Neural cell (in vitro differentiated cells): Measurements from ENCODE around the gene ATF7. TPM values are rescaled to one million over a fixed set of nuclear protein-coding genes. Genes with fewer than 3 reads are reported as not detected.

Experiments used
- H2AFZ ChIP-seq: fragments of 200-600, 300-800 bp; sonication (generic), shearing (Covaris generic); 2 replicates; pipeline ENCODE4 v1.6.0; 2014; ENCODE audit warnings: low read depth, mild to moderate bottlenecking, antibody characterized with exemption, low read length, moderate library complexity
- H3F3A ChIP-seq: fragments of 200-600 bp; shearing (Covaris generic); 2 replicates; pipeline ENCODE4 v1.6.1; 2016; ENCODE audit warnings: mild to moderate bottlenecking, moderate library complexity, mixed read lengths, antibody characterized with exemption, low read length; ENCODE audit not compliant: insufficient read depth, poor library complexity, severe bottlenecking
- H3K27ac ChIP-seq: fragments of 200-600, 300-800 bp; sonication (generic), shearing (Covaris generic); 2 replicates; pipeline ENCODE4 v1.5.1; 2014; ENCODE audit warnings: mild to moderate bottlenecking, low read length, moderate library complexity
- H3K27me3 ChIP-seq: fragments of 300-800, 200-600 bp; sonication (generic), shearing (Covaris generic); 2 replicates; pipeline ENCODE4 v1.6.0; 2014; ENCODE audit warnings: mild to moderate bottlenecking, low read depth, low read length, moderate library complexity; ENCODE audit not compliant: insufficient read depth
- H3K36me3 ChIP-seq: fragments of 300-800, 200-600 bp; sonication (generic), shearing (Covaris generic); 2 replicates; pipeline ENCODE4 v1.5.1; 2014; ENCODE audit warnings: mild to moderate bottlenecking, antibody characterized with exemption, low read length, moderate library complexity; ENCODE audit not compliant: insufficient read depth
- H3K4me2 ChIP-seq: fragments of 300-800, 200-600 bp; sonication (generic), shearing (Covaris generic); 2 replicates; pipeline ENCODE4 v1.6.0; 2014; ENCODE audit warnings: mild to moderate bottlenecking, low read length
- H3K4me3 ChIP-seq: fragments of 300-800, 200-600 bp; sonication (generic), shearing (Covaris generic); 2 replicates; pipeline ENCODE4 v1.5.1; 2014; ENCODE audit warnings: mild to moderate bottlenecking, low read length, moderate library complexity
- H3K79me2 ChIP-seq: fragments of 200-600 bp; shearing (Covaris generic); replicated peaks from 2 replicates; pipeline ENCODE4 v1.6.0; 2014; ENCODE audit warnings: mild to moderate bottlenecking, low read length, moderate library complexity; ENCODE audit not compliant: insufficient read depth
- H3K9ac ChIP-seq: fragments of 300-800, 200-600 bp; sonication (generic), shearing (Covaris generic); 2 replicates; pipeline ENCODE4 v1.6.1; 2016; ENCODE audit warnings: mild to moderate bottlenecking, low read length, mixed read lengths
- H3K9me2 ChIP-seq: fragments of 200-600 bp; shearing (Covaris generic); 2 replicates; pipeline ENCODE4 v1.6.1; 2016; ENCODE audit warnings: mild to moderate bottlenecking, low read length, mixed read lengths; ENCODE audit not compliant: insufficient read depth
- H3K9me3 ChIP-seq: fragments of 200-600, 300-800 bp; sonication (generic), shearing (Covaris generic); 2 replicates; pipeline ENCODE4 v1.6.1; 2016; ENCODE audit warnings: mild to moderate bottlenecking, mixed run types, low read length, moderate library complexity, mixed read lengths
- H4K20me1 ChIP-seq: fragments of 200-600 bp; shearing (Covaris generic); 2 replicates; pipeline ENCODE4 v1.6.1; 2016; ENCODE audit warnings: mild to moderate bottlenecking, mixed run types; ENCODE audit not compliant: insufficient read depth
- EP300 ChIP-seq: fragments of 450-650 bp; conservative IDR thresholded peaks from 2 replicates; pipeline ENCODE4 v1.6.1; 2014; ENCODE audit warnings: antibody characterized with exemption, mild to moderate bottlenecking, moderate library complexity; ENCODE audit not compliant: poor library complexity, severe bottlenecking
- EZH2 ChIP-seq: fragments of 200-600, 300-800 bp; shearing (Covaris generic), sonication (generic); IDR thresholded peaks from 2 replicates; pipeline ENCODE4 v1.6.1; 2014; ENCODE audit warnings: antibody characterized with exemption, low read length, borderline replicate concordance, mild to moderate bottlenecking; ENCODE audit not compliant: insufficient read depth, poor library complexity, severe bottlenecking
- MXI1 ChIP-seq: fragments of 450-650 bp; conservative IDR thresholded peaks from 2 replicates; pipeline ENCODE4 v1.6.1; 2014; ENCODE audit warnings: antibody characterized with exemption, mild to moderate bottlenecking; ENCODE audit not compliant: poor library complexity, severe bottlenecking
- POLR2AphosphoS5 ChIP-seq: IDR thresholded peaks from 2 replicates; pipeline ENCODE4 v1.6.1; 2012
- RAD21 ChIP-seq: fragments of 450-650 bp; conservative IDR thresholded peaks from 2 replicates; pipeline ENCODE4 v1.6.1; 2014; ENCODE audit warnings: antibody characterized with exemption, mild to moderate bottlenecking, moderate library complexity
- SMC3 ChIP-seq: fragments of 450-650 bp; conservative IDR thresholded peaks from 2 replicates; pipeline ENCODE4 v1.6.1; 2014; ENCODE audit warnings: antibody characterized with exemption, mild to moderate bottlenecking, moderate library complexity; ENCODE audit not compliant: poor library complexity
- TAF1 ChIP-seq: IDR thresholded peaks from 2 replicates; pipeline ENCODE4 v1.6.1; 2012; ENCODE audit warnings: low read depth
- polyA plus RNA-seq: library from polyadenylated mRNA; depleted of rRNA; stranded (reverse); fragments of >200 nt; gene quantifications from 2 replicates; pipeline ENCODE4 v1.2.3, GENCODE V29; 2014
- TF ChIP-seq, protein P1 (sequence below): IDR thresholded peaks from 2 replicates; pipeline ENCODE4 v1.6.1; 2012; ENCODE audit warnings: borderline replicate concordance
- TF ChIP-seq, protein P2 (sequence below): fragments of 450-650 bp; IDR thresholded peaks from 2 replicates; pipeline ENCODE4 v1.5.1; 2014; ENCODE audit warnings: antibody characterized with exemption, mild to moderate bottlenecking, moderate library complexity; ENCODE audit not compliant: poor library complexity, severe bottlenecking

The ATF7 gene
- polyA plus RNA-seq, 1 donor from 2014 or later = 6.3 TPM

DNA sequence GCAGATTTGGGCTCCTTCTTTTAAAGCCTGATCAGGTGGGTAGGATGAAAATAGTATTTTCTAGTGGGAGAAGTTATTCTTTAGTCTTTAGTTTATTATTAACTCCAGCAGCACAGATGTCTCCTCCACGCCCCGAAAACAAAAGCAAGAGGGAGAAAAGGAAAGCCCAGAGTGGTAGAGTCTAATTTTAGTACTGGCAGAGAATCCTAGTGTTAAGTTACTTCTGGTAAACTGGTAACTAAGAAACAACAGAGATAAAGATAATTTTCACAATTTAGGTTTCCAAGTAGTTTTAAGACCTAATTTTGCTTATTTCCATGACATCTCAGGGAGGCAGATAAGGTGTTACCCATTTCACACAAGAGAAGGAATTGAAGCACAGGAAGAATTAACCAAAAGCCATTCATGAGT, 33.4 kb upstream of the ATF7 start:
- no peaks in the 10 kb centered on the region for H3K9me3 ChIP-seq
- H3K4me3 ChIP-seq = no peak overlapping the region
- no peaks in the 10 kb centered on the region for H4K20me1 ChIP-seq
- no peaks in the 10 kb centered on the region for H3K36me3 ChIP-seq
- H3K79me2 ChIP-seq = no peaks in the 10 kb centered on the region
- no peak overlapping the region for H2AFZ ChIP-seq
- peak overlapping the region; percentile 67 for H3K27ac ChIP-seq
- no peak overlapping the region for H3K4me2 ChIP-seq
- TF ChIP-seq EZH2 = no peak
- no peak for TF ChIP-seq RAD21
- TF ChIP-seq TAF1 = no peak
- TF ChIP-seq, protein P1, sequence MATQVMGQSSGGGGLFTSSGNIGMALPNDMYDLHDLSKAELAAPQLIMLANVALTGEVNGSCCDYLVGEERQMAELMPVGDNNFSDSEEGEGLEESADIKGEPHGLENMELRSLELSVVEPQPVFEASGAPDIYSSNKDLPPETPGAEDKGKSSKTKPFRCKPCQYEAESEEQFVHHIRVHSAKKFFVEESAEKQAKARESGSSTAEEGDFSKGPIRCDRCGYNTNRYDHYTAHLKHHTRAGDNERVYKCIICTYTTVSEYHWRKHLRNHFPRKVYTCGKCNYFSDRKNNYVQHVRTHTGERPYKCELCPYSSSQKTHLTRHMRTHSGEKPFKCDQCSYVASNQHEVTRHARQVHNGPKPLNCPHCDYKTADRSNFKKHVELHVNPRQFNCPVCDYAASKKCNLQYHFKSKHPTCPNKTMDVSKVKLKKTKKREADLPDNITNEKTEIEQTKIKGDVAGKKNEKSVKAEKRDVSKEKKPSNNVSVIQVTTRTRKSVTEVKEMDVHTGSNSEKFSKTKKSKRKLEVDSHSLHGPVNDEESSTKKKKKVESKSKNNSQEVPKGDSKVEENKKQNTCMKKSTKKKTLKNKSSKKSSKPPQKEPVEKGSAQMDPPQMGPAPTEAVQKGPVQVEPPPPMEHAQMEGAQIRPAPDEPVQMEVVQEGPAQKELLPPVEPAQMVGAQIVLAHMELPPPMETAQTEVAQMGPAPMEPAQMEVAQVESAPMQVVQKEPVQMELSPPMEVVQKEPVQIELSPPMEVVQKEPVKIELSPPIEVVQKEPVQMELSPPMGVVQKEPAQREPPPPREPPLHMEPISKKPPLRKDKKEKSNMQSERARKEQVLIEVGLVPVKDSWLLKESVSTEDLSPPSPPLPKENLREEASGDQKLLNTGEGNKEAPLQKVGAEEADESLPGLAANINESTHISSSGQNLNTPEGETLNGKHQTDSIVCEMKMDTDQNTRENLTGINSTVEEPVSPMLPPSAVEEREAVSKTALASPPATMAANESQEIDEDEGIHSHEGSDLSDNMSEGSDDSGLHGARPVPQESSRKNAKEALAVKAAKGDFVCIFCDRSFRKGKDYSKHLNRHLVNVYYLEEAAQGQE = no peak
- TF ChIP-seq, protein P2, sequence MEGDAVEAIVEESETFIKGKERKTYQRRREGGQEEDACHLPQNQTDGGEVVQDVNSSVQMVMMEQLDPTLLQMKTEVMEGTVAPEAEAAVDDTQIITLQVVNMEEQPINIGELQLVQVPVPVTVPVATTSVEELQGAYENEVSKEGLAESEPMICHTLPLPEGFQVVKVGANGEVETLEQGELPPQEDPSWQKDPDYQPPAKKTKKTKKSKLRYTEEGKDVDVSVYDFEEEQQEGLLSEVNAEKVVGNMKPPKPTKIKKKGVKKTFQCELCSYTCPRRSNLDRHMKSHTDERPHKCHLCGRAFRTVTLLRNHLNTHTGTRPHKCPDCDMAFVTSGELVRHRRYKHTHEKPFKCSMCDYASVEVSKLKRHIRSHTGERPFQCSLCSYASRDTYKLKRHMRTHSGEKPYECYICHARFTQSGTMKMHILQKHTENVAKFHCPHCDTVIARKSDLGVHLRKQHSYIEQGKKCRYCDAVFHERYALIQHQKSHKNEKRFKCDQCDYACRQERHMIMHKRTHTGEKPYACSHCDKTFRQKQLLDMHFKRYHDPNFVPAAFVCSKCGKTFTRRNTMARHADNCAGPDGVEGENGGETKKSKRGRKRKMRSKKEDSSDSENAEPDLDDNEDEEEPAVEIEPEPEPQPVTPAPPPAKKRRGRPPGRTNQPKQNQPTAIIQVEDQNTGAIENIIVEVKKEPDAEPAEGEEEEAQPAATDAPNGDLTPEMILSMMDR = no peak
- no peak for TF ChIP-seq POLR2AphosphoS5
- no peak for TF ChIP-seq MXI1
- no peaks in the 10 kb centered on the region for H3K9me2 ChIP-seq
- no peak overlapping the region for H3K9ac ChIP-seq
- H3F3A ChIP-seq = no peaks in the 10 kb centered on the region
- no peaks in the 10 kb centered on the region for H3K27me3 ChIP-seq

DNA sequence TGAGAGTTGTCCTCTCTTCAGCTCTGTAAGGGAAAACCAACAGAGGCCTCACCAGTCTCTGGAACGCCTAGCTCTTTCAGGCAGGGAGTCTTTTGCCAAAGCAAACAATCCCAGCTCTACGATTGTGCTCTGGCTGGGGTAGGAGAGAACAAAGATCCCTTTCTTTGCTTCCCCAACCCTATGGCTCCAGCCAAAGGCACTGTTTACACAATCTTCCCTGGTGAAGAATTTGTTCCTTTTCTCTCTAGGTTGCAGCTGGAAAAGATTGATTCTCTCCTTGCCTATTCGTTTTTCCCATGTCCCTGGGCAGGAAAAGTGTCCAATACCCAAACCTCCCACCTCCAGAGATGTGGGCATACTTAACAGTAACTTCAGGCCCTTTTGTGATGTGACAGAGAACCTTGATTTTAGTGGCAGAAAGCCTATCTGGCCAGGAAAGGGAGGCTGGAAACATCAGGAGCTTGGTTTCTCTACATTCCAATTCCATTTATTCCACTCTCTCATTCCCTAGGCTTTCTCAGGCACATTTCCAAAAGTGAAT, 32.9 kb upstream of the ATF7 start:
- Histone ChIP-seq H3K4me2 (no peak overlapping the region), H3K9me2 (no peaks in the 10 kb centered on the region), H2AFZ (no peak overlapping the region), H3K9me3 (no peaks in the 10 kb centered on the region), H3K36me3 (no peaks in the 10 kb centered on the region), H3F3A (no peaks in the 10 kb centered on the region), H3K4me3 (no peak overlapping the region), H3K27me3 (no peaks in the 10 kb centered on the region), H4K20me1 (no peaks in the 10 kb centered on the region), H3K27ac (peak overlapping the region; percentile 67), H3K9ac (peak overlapping the region; percentile 27), H3K79me2 (no peaks in the 10 kb centered on the region)
- TF ChIP-seq, protein P2 = no peak
- TF ChIP-seq MXI1 (no peak), RAD21 (no peak), EZH2 (no peak), POLR2AphosphoS5 (no peak), TAF1 (no peak), SMC3 (no peak), EP300 (no peak)
- TF ChIP-seq, protein P1 = no peak
